Stomach (tissue), 9 donors: Measurements from ENCODE around the gene H19. TPM values are rescaled to one million over a fixed set of nuclear protein-coding genes. Genes with fewer than 3 reads are reported as not detected.

Source experiments
- DNase-seq, 2 donors: peaks; one replicate each; pipeline versions ENCODE4 v3.0.0 to v3.0.0-alpha.2; 2013 to 2019
- H3K27ac ChIP-seq, 5 donors: fragments of 200-600 bp in 4 of 5; sonication (generic) in 4 of 5; one replicate each; pipeline ENCODE4 v1.5.1; 2013 to 2019; ENCODE audit warnings: mild to moderate bottlenecking in 1 of 5, moderate library complexity in 1 of 5
- H3K27me3 ChIP-seq, 3 donors: fragments of 200-600 bp; sonication (generic); one replicate each; pipeline ENCODE4 v1.5.1; 2017 to 2019; ENCODE audit warnings: mixed run types in 1 of 3
- H3K36me3 ChIP-seq, 4 donors: fragments of 200-600 bp; sonication (generic); 1 replicate in 3 of 4; 2 replicates in 1 of 4; pipeline ENCODE4 v1.5.1; 2016 to 2019
- H3K4me1 ChIP-seq, 4 donors: fragments of 200-600 bp; sonication (generic); one replicate each; pipeline ENCODE4 v1.5.1; 2016 to 2019
- H3K4me3 ChIP-seq, 4 donors: fragments of 200-600 bp; sonication (generic) in 3 of 4; one replicate each; pipeline ENCODE4 v1.5.1; 2016 to 2019; ENCODE audit warnings: mild to moderate bottlenecking in 1 of 4
- H3K9me3 ChIP-seq, 4 donors: fragments of 200-600 bp; sonication (generic); one replicate each; pipeline ENCODE4 v1.5.1; 2016 to 2019
- CTCF ChIP-seq, 7 experiments: fragments of 450-650 bp in 4 of 7; fragments of 200-600 bp in 3 of 7; sonication (generic) in 3 of 7; IDR thresholded peaks; one replicate each; pipeline ENCODE4 v1.5.1; 2016 to 2019; ENCODE audit warnings: antibody characterized with exemption in 7 of 7, control low read depth in 2 of 7, mild to moderate bottlenecking in 1 of 7
- EP300 ChIP-seq: sonication (generic); formaldehyde crosslinking; IDR thresholded peaks from one replicate; pipeline ENCODE4 v1.6.1; 2017; ENCODE audit warnings: antibody characterized with exemption
- POLR2A ChIP-seq, 4 donors: fragments of 450-650 bp; IDR thresholded peaks; one replicate each; pipeline ENCODE4 v1.6.1; 2016; ENCODE audit warnings: antibody characterized with exemption in 4 of 4, control low read depth in 2 of 4, mild to moderate bottlenecking in 1 of 4, moderate library complexity in 1 of 4
- POLR2AphosphoS5 ChIP-seq, 3 donors: sonication (generic); formaldehyde crosslinking; IDR thresholded peaks; one replicate each; pipeline ENCODE4 v1.6.1; 2016; ENCODE audit warnings: antibody characterized with exemption in 3 of 3
- WGBS, 5 donors: extraction: QIAGEN DNeasy Blood & Tissue Kit in 3 of 5; methylation state at CpG; one replicate each; pipeline versions ENCODE4 v1.1.5 to v1.1.7; 2013 to 2018; 5-methylcytosine and 5-hydroxymethylcytosine counted together
- intact Hi-C: fragments of 100-400 bp; cut with DNase I; formaldehyde crosslinking; loops from one replicate; pipeline ENCODE4 v1.15.1; 2023; ENCODE audit warnings: low total_unique reads
- polyA plus RNA-seq, 3 donors: library from polyadenylated mRNA; stranded (reverse); fragments of 200-250 nt; gene quantifications; one replicate each; pipeline ENCODE4 v1.2.3, GENCODE V29; 2013
- total RNA-seq, 5 donors: library from RNA; depleted of rRNA; stranded (reverse); fragments of >200 nt; gene quantifications; one replicate each; pipeline versions ENCODE4 v1.1.0 to v1.2.3, GENCODE V29; 2014 to 2016
- donor health status: healthy with polysubstance abuse.
- donor health status: Bipolar disorder and iron deficiency.
- donor health status: healthy.

Gene H19
- total and polyA plus RNA-seq, 8 donors = 33.3 to 2,215 (median 54.5) TPM

- DNase-seq = peak in 1 of 2 donors; percentile 1
- Histone ChIP-seq H3K4me1 (no peaks in the 10 kb centered on the region), H3K4me3 (no peak overlapping the region), H3K36me3 (no peaks in the 10 kb centered on the region), H3K27me3 (no peaks in the 10 kb centered on the region), H3K27ac (no peak overlapping the region), H3K9me3 (no peaks in the 10 kb centered on the region)
- intact Hi-C loops = no loop called here
- WGBS, 5 donors = no CpG with 5 or more reads among the region's 15 CpGs
- TF ChIP-seq POLR2AphosphoS5 (IDR thresholded peaks at IDR 0.05) (no peak), CTCF (IDR thresholded peaks at IDR 0.05) (no peak), EP300 (no peak), POLR2A (IDR thresholded peaks at IDR 0.05) (no peak)
Measured at GRCh38 chr11:1989953-1990352, 7.7 kb downstream of the H19 start.

GRCh38 chr11:1988667-1989317 lies 8.8 kb downstream of the H19 start:
- no peak overlapping the region for H3K27ac ChIP-seq
- H3K36me3 ChIP-seq = no peaks in the 10 kb centered on the region
- no peak overlapping the region for H3K4me3 ChIP-seq
- peak in 1 of 2 donors; percentile 39 for DNase-seq
- H3K9me3 ChIP-seq = no peaks in the 10 kb centered on the region
- intact Hi-C loops = no loop called here
- H3K27me3 ChIP-seq = no peaks in the 10 kb centered on the region
- 68 to 82% (median 74%) methylated on average over 3 to 10 of the region's 24 CpGs for WGBS, 5 donors
- TF ChIP-seq EP300 (no peak), POLR2A (IDR thresholded peaks at IDR 0.05) (no peak), POLR2AphosphoS5 (IDR thresholded peaks at IDR 0.05) (no peak), CTCF (IDR thresholded peaks at IDR 0.05) (no peak)
- no peaks in the 10 kb centered on the region for H3K4me1 ChIP-seq

- Histone ChIP-seq H3K4me3 (no peak overlapping the region), H3K36me3 (no peaks in the 10 kb centered on the region), H3K9me3 (no peaks in the 10 kb centered on the region), H3K27me3 (no peaks in the 10 kb centered on the region), H3K27ac (no peak overlapping the region), H3K4me1 (no peaks in the 10 kb centered on the region)
- intact Hi-C loops = no loop called here
- no peak for DNase-seq
- WGBS, 5 donors = no CpG with 5 or more reads among the region's 11 CpGs
- TF ChIP-seq POLR2A (IDR thresholded peaks at IDR 0.05) (no peak), CTCF (IDR thresholded peaks at IDR 0.05) (no peak), POLR2AphosphoS5 (IDR thresholded peaks at IDR 0.05) (no peak), EP300 (no peak)
Measured at GRCh38 chr11:1988174-1988573, 9.5 kb downstream of the H19 start.

- intact Hi-C loops = no loop called here
- no peaks in the 10 kb centered on the region for H3K36me3 ChIP-seq
- no peak overlapping the region for H3K27ac ChIP-seq
- WGBS, 5 donors = no CpG with 5 or more reads among the region's 6 CpGs
- no peaks in the 10 kb centered on the region for H3K4me1 ChIP-seq
- TF ChIP-seq CTCF (IDR thresholded peaks at IDR 0.05) (no peak), POLR2A (IDR thresholded peaks at IDR 0.05) (no peak), POLR2AphosphoS5 (IDR thresholded peaks at IDR 0.05) (no peak), EP300 (no peak)
- DNase-seq = no peak
- H3K27me3 ChIP-seq = no peaks in the 10 kb centered on the region
- no peaks in the 10 kb centered on the region for H3K9me3 ChIP-seq
- H3K4me3 ChIP-seq = no peak overlapping the region
Measured at GRCh38 chr11:1987024-1987423, 10.6 kb downstream of the H19 start.
